ENCODE measurements around the gene KRTAP10-6.
"Not testable (repeated sequence)": the region's sequence is repeated elsewhere in the genome, so short reads cannot be mapped to it uniquely, and the experiment has no call there.

Gene KRTAP10-6

GRCh38 chr21:44615911-44616590 lies 23.7 kb upstream of the KRTAP10-6 start:
- DNase-seq: peak; percentile 80

- no peak for DNase-seq
Observed at GRCh38 chr21:44615466-44615865, 23.2 kb upstream of the KRTAP10-6 start.

DNA sequence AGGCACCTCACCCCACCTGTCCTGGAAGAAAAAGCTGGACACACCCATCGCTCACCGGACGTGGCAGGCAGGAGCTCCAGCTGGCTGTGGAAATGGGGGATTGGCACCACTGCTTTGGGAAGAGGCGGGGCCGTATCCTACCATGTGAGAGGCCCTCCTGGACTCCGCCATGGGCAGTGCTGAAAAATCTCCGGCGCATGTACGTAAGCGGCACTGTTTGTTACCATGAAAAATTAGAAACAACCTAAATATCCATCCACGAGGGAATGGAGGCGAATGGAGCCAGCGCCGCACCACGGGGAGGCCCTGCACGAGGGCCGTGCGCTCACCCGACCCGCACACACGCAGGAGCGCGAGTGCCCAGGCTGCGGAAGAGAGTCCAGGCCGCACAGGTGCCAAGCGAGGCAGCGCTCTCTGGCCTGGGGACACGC lies 22.7 kb upstream of the KRTAP10-6 start:
- DNase-seq: no peak

GRCh38 chr21:44614161-44614631 lies 21.9 kb upstream of the KRTAP10-6 start:
- DNase-seq: no peak

GRCh38 chr21:44613386-44614155 lies 21.3 kb upstream of the KRTAP10-6 start:
- DNase-seq: no peak

- no peak for DNase-seq
Observed at GRCh38 chr21:44612669-44613229, 20.4 kb upstream of the KRTAP10-6 start.

GRCh38 chr21:44612029-44612486 lies 19.8 kb upstream of the KRTAP10-6 start, which contains the start of gene KRTAP10-8:
Gene KRTAP10-8 (plus strand): TSS chr21:44612079. CDS start chr21:44612101, 22 bp downstream.
- DNase-seq: no peak

GRCh38 chr21:44611551-44611950 lies 19.2 kb upstream of the KRTAP10-6 start:
- no peak for DNase-seq

- DNase-seq: not testable (repeated sequence)
Observed at GRCh38 chr21:44610157-44610843, 18.0 kb upstream of the KRTAP10-6 start.

- DNase-seq: no peak
Observed at GRCh38 chr21:44609193-44609592, 16.9 kb upstream of the KRTAP10-6 start.

DNA sequence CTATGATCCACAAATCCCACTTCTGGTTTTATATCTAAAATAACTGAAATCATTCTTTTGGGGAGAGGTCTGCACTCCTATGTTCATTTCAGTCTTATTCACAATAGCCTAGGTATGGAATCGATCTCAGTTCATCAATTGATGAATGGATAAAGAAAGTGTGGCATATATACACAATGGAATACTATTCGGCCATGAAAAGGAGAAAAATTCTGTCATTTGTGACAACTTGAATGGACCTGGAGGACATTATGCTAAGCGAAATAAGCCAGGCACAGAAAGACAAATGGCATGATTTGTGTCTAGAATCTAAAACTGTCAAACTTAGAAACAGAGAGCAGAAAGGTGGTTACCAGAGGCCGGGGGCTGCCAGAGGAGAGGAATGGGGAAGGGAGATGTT lies 14.2 kb upstream of the KRTAP10-6 start:
- no peak for DNase-seq

- DNase-seq: no peak
Observed at GRCh38 chr21:44603911-44604310, 11.6 kb upstream of the KRTAP10-6 start.

DNA sequence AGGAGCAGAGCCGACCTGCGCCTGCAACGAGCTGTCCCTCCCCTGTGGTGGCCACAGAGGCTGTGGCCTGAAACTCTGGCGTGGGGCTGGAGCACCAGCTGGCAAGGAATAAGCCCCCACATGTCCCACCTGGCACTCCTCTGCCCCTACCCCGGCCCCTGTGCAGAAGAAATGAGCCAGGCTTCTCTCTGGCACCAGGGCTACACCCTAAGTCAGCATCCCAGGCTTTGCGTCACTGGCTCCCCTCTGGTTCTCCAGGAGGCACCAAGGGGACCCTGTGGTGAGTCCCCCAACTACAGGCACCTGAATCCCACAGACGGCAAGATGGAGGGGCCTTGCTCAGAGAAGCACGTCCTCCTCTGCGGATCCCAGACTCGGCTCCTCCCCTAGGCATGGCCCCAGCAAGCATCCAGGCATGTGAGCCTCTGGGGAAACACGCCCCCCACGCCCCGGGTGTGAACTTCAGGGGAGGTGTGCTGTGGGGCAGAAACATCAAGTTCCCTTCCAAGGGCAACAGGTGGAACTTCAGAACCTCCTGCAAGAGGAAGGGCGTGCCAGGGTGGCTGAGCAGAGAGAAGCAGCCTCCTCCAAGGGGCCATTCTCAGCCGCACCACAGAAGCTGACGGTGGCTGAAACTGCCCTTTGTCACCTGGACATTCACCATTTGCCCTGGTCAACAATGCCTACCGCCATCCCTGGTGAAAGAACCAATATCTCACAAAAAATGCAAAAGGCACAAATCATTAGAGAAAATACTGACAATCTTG lies 11.0 kb upstream of the KRTAP10-6 start:
- no peak for DNase-seq

- no peak for DNase-seq
Observed at GRCh38 chr21:44602463-44602850, 10.2 kb upstream of the KRTAP10-6 start.

- peak; percentile 15 for DNase-seq
Observed at GRCh38 chr21:44601596-44602462, 9.5 kb upstream of the KRTAP10-6 start.

GRCh38 chr21:44601091-44601490 lies 8.8 kb upstream of the KRTAP10-6 start:
- DNase-seq: not testable (repeated sequence)

DNA sequence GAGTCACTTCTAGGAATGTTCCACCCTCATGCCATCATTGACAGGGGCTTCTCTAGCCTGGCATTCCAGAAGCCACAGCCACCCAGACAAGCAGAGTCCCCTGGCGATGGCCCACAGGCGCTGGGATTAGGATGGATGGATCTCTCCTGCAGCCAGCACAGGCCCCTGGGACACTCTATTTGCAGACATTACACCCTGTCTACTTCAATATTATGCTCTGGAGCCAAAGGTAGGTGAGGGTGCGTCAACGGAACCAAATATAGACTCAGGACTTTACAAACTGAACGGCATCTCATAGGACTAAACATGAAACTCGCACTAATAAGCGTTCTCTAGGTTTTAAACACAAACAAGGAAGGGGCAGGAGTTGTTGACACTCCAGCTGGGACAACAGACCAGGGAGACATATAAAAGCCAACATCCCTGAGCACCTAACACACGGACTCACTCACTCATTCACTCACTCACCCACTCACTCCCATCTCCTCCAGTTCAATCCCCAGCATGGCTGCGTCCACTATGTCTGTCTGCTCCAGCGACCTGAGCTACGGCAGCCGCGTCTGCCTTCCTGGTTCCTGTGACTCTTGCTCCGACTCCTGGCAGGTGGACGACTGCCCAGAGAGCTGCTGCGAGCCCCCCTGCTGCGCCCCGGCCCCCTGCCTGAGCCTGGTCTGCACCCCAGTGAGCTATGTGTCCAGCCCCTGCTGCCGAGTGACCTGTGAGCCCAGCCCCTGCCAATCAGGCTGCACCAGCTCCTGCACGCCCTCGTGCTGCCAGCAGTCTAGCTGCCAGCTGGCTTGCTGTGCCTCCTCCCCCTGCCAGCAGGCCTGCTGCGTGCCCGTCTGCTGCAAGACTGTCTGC lies 8.0 kb upstream of the KRTAP10-6 start, which contains the start of gene KRTAP10-7:
TSS of gene KRTAP10-7 (plus strand) at position 480 of the 861 bp plus-strand sequence. CDS start at position 505, 25 bp downstream.
- DNase-seq: not testable (repeated sequence)

DNA sequence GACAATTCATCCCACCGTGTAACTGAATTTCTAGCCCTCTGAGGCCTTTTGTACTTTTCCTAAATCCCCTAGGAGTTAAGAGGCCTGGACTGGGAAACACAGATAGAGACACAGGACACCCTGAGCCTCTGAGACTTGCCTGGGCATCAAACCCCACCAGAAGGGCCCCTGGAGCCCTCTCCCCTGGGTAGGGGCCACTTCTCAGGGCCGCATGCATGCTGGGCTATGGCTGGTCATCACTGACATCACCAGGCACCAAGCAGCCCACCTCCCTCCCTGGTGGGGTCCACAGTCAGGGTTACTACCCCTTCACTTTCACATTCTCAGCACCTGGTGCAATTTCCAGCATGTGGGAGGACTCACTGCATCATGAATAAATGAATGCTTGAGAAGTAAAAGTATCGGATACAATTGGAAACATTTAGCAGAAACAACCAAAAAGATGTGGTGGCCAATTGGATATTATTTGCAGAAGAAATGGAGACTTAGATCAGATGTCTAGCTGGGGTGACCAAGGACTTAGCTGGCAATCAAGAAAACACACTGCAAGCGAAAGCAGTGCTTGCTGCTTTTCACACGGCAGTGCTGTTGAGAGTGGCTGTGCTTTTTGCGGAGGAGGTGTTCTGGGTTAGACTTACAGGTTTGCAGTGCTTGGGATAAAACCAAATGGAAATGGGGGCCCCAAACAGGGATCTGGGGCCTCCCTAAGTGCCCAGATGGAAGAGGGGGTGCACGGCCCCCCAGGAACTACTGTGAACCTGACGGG lies 7.1 kb upstream of the KRTAP10-6 start:
- DNase-seq: no peak

DNA sequence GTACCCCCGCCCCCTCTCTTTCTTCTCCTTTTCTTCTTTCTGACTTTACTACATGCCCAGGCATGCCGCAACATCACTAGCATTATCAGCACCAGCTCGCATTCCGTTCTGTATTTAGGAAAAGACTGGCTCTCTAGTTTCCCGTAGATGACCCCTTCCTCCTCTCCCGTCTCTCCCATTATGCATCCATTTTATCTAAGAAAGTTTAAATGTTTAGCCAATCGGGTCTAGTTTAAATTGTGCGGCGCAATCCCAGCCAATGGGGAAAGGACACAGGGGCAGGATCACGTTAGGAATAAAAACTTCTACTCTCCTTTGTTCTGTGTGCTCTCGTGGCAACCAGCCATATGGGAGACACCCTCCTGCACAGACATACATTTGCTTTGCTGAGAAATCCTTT lies 5.8 kb upstream of the KRTAP10-6 start:
- DNase-seq: no peak

Measured in NCI-H2171 (cell line).